Measurements from ENCODE around the gene NFILZ.
"Not testable (repeated sequence)": the region's sequence is repeated elsewhere in the genome, so short reads cannot be mapped to it uniquely, and the experiment has no call there.

The NFILZ gene

GRCh38 chr19:8631425-8631819, 989 bp downstream of the NFILZ start:
- no peak for DNase-seq (ENCODE audit: low read depth)
- no peak overlapping the region for H3K4me3 ChIP-seq (ENCODE audit: low read depth, low read length)
- no peak for TF ChIP-seq CTCF (IDR thresholded peaks at IDR 0.05; ENCODE audit: insufficient read depth, low read depth, low read length, missing control alignments)

GRCh38 chr19:8635422-8635821, 5.0 kb downstream of the NFILZ start:
- no peak for TF ChIP-seq CTCF (IDR thresholded peaks at IDR 0.05; ENCODE audit: insufficient read depth, low read depth, low read length, missing control alignments)
- DNase-seq (ENCODE audit: low read depth) = no peak
- H3K4me3 ChIP-seq (ENCODE audit: low read depth, low read length) = no peak overlapping the region

- not testable (repeated sequence) for DNase-seq (ENCODE audit: low read depth); H3K4me3 ChIP-seq (ENCODE audit: low read depth, low read length)
These were observed 6.6 kb downstream of the NFILZ start for GRCh38 chr19:8637070-8637469.

GRCh38 chr19:8638078-8638619, 7.7 kb downstream of the NFILZ start:
- DNase-seq (ENCODE audit: low read depth) = no peak
- TF ChIP-seq CTCF (IDR thresholded peaks at IDR 0.05; ENCODE audit: insufficient read depth, low read depth, low read length, missing control alignments) = no peak
- H3K4me3 ChIP-seq (ENCODE audit: low read depth, low read length) = no peak overlapping the region

- DNase-seq (ENCODE audit: low read depth) = no peak
- no peak overlapping the region for H3K4me3 ChIP-seq (ENCODE audit: low read depth, low read length)
- TF ChIP-seq CTCF (IDR thresholded peaks at IDR 0.05; ENCODE audit: insufficient read depth, low read depth, low read length, missing control alignments) = no peak
These were observed 9.5 kb downstream of the NFILZ start for GRCh38 chr19:8639821-8640401.

- TF ChIP-seq CTCF (IDR thresholded peaks at IDR 0.05; ENCODE audit: insufficient read depth, low read depth, low read length, missing control alignments) = no peak
- no peak overlapping the region for H3K4me3 ChIP-seq (ENCODE audit: low read depth, low read length)
- DNase-seq (ENCODE audit: low read depth) = no peak
These were observed 10.1 kb downstream of the NFILZ start for GRCh38 chr19:8640402-8641004.

- no peak for DNase-seq (ENCODE audit: low read depth)
- TF ChIP-seq CTCF (IDR thresholded peaks at IDR 0.05; ENCODE audit: insufficient read depth, low read depth, low read length, missing control alignments) = no peak
- no peak overlapping the region for H3K4me3 ChIP-seq (ENCODE audit: low read depth, low read length)
These were observed 10.9 kb downstream of the NFILZ start for GRCh38 chr19:8641221-8641907.
